ENCODE results near the gene RNGTT. TPM values are rescaled to one million over a fixed set of nuclear protein-coding genes. Genes with fewer than 3 reads are reported as not detected.
A peak's percentile ranks its signal among the peaks of the same experiment; 100 is the strongest.
"Not testable (repeated sequence)": the region's sequence is repeated elsewhere in the genome, so short reads cannot be mapped to it uniquely, and the experiment has no call there.

RNGTT gene
- total RNA-seq, 2 experiments from 2014 or later = 19.9 to 25.1 TPM

GRCh38 chr6:88764081-88764480, 199.3 kb downstream of the RNGTT start:
- Mint-ChIP-seq H3K36me3 (peaks cover 11% of the 10 kb centered on the region), H3K4me1 (peaks cover 1% of the 10 kb centered on the region), H3K9me3 (ENCODE audit: low read depth) (no peaks in the 10 kb centered on the region), H3K4me3 (no peak overlapping the region), H3K27me3 (no peaks in the 10 kb centered on the region), H3K27ac (no peak overlapping the region)
- DNase-seq = no peak
- CTCF ChIA-PET = no interaction called here
- ATAC-seq = no peak

DNA sequence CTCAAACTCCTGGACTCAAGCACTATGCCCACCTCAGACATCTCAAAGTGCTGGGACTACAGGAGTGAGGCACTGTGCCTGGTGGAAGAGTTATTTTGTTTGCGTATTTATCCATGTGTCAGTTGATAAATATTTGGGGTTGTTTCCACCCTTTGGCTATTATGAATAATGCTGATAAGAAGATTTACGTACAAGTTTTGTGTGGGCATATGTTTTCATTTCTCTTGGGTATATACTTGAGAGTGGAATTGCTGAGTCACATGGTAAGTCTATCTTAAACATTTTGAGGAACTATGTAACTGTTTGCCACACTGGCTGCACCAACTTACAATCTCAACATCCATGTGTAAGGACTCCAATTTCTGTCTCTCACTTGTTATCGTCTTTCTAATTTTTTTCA, 200.3 kb downstream of the RNGTT start:
- DNase-seq (no peak), ATAC-seq (no peak)
- H3K4me1 Mint-ChIP-seq = peaks cover 1% of the 10 kb centered on the region
- no peak overlapping the region for H3K27ac Mint-ChIP-seq
- H3K4me3 Mint-ChIP-seq = no peak overlapping the region
- no peaks in the 10 kb centered on the region for H3K9me3 Mint-ChIP-seq (ENCODE audit: low read depth)
- H3K36me3 Mint-ChIP-seq = peaks cover 13% of the 10 kb centered on the region
- CTCF ChIA-PET = no interaction called here
- H3K27me3 Mint-ChIP-seq = no peaks in the 10 kb centered on the region

DNA sequence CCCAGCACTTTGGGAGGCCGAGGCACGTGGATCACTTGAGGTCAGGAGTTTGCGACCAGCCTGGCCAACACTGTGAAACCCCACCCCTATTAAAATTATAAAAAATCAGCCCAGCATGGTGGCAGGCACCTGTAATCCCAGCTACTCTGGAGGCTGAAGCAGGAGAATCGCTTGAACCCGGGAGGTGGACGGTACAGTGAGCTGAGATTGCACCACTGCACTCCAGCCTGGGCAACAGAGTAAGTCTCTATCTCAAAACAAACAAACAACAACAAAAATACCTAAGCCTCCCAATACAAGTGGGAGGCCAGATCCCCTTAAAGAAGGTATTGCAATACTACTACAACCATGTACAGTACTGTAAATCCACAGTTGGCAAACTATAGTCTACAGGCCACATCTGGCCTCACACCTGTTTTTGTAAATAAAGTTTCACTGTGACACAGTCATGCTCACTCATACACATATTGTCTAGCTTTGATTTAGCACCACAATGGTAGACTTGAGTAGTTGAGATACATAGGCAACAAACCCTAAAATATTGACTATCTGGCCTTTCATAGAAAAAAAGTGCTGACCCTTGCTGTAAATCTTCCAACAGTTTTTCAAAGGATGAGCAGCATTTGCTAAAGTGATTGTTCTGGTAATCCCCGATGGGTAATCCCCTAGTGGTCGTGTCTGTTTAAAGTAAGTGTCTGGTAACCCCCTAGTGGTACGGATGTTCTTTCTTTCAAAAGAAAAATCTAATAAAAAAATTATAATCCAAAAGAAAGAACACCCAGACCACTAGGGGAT, 202.0 kb downstream of the RNGTT start:
- no peaks in the 10 kb centered on the region for H3K9me3 Mint-ChIP-seq (ENCODE audit: low read depth)
- ATAC-seq = no peak
- CTCF ChIA-PET = interaction anchor here (1.9 kb wide), 1 partner anchor 19 kb away, joined by 7 read pairs; no protein-coding TSS in a partner anchor
- no peak overlapping the region for H3K27ac Mint-ChIP-seq
- no peak overlapping the region for H3K4me3 Mint-ChIP-seq
- H3K36me3 Mint-ChIP-seq = peaks cover 13% of the 10 kb centered on the region
- H3K4me1 Mint-ChIP-seq = peaks cover 1% of the 10 kb centered on the region
- no peaks in the 10 kb centered on the region for H3K27me3 Mint-ChIP-seq
- no peak for DNase-seq

GRCh38 chr6:88760091-88760490, 203.3 kb downstream of the RNGTT start:
- no peak overlapping the region for H3K4me3 Mint-ChIP-seq
- peaks cover under 1% of the 10 kb centered on the region for H3K9me3 Mint-ChIP-seq (ENCODE audit: low read depth)
- H3K4me1 Mint-ChIP-seq = peaks cover 1% of the 10 kb centered on the region
- no peak overlapping the region for H3K27ac Mint-ChIP-seq
- H3K27me3 Mint-ChIP-seq = no peaks in the 10 kb centered on the region
- H3K36me3 Mint-ChIP-seq = peaks cover 18% of the 10 kb centered on the region
- CTCF ChIA-PET = interaction anchor here (1.2 to 1.9 kb wide), 3 partner anchors 8 to 87 kb away, joined by 3 to 7 read pairs (median 3); no protein-coding TSS in a partner anchor
- ATAC-seq (no peak), DNase-seq (no peak)

DNA sequence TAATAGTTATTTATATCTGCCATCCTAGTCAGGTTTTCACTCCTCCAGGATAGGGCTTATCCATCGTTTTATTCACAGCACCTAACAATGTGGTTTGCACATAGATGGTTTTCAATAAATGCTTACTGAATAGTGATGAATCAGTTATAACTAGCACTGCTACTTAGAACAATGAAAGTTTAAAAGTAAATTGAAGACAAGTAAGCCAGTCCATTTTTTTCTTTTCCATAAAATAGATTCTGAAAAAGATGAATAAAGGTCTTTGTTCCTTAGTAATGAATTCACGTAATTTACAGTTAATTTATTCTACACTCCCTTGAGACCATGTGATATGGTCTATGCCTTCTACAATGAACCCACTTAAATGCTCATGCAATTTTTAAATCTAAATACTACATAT, 212.5 kb downstream of the RNGTT start:
- no peak for DNase-seq
- ATAC-seq = no peak
- Mint-ChIP-seq H3K4me1 (no peaks in the 10 kb centered on the region), H3K9me3 (ENCODE audit: low read depth) (peaks cover 2% of the 10 kb centered on the region), H3K27ac (no peak overlapping the region), H3K27me3 (no peaks in the 10 kb centered on the region), H3K36me3 (peaks cover 17% of the 10 kb centered on the region), H3K4me3 (no peak overlapping the region)
- CTCF ChIA-PET = no interaction called here

- Mint-ChIP-seq H3K4me1 (no peaks in the 10 kb centered on the region), H3K4me3 (no peak overlapping the region), H3K9me3 (ENCODE audit: low read depth) (no peaks in the 10 kb centered on the region), H3K27me3 (no peaks in the 10 kb centered on the region), H3K27ac (no peak overlapping the region), H3K36me3 (peaks cover 12% of the 10 kb centered on the region)
- CTCF ChIA-PET = no interaction called here
- ATAC-seq = no peak
- no peak for DNase-seq
Observed at GRCh38 chr6:88749849-88750248, 213.6 kb downstream of the RNGTT start.

GRCh38 chr6:88748141-88748540, 215.3 kb downstream of the RNGTT start:
- Mint-ChIP-seq H3K27me3 (no peaks in the 10 kb centered on the region), H3K4me3 (no peak overlapping the region), H3K9me3 (ENCODE audit: low read depth) (no peaks in the 10 kb centered on the region), H3K27ac (no peak overlapping the region), H3K36me3 (peaks cover 4% of the 10 kb centered on the region), H3K4me1 (no peaks in the 10 kb centered on the region)
- DNase-seq = no peak
- CTCF ChIA-PET = no interaction called here
- no peak for ATAC-seq

DNA sequence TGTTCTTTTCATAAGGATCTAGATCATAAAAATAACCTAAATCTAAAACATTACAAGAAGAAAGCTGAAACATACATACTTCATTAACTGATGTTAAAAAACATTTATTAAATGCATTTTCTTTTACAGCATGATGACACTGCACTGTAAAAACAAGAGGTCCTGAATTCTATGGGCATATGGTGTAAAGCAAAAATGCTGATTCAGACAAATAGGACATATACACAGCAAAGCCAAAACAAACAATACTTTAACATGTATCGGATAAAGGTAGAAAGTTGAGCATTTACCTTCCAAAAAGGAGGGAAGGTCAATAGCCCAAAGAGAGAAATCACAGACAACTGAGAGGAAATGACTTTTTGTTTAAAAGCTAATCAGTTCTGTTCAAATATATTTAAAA, 221.5 kb downstream of the RNGTT start:
- ATAC-seq (no peak), DNase-seq (no peak)
- no peaks in the 10 kb centered on the region for H3K27me3 Mint-ChIP-seq
- CTCF ChIA-PET = no interaction called here
- peaks cover 5% of the 10 kb centered on the region for H3K9me3 Mint-ChIP-seq (ENCODE audit: low read depth)
- H3K4me3 Mint-ChIP-seq = no peak overlapping the region
- H3K36me3 Mint-ChIP-seq = peaks cover 22% of the 10 kb centered on the region
- no peak overlapping the region for H3K27ac Mint-ChIP-seq
- no peaks in the 10 kb centered on the region for H3K4me1 Mint-ChIP-seq

GRCh38 chr6:88741071-88741470, 222.3 kb downstream of the RNGTT start:
- Mint-ChIP-seq H3K36me3 (peaks cover 22% of the 10 kb centered on the region), H3K4me1 (no peaks in the 10 kb centered on the region), H3K27ac (no peak overlapping the region), H3K9me3 (ENCODE audit: low read depth) (peaks cover 5% of the 10 kb centered on the region), H3K4me3 (no peak overlapping the region), H3K27me3 (no peaks in the 10 kb centered on the region)
- ATAC-seq = no peak
- CTCF ChIA-PET = no interaction called here
- DNase-seq = no peak

DNA sequence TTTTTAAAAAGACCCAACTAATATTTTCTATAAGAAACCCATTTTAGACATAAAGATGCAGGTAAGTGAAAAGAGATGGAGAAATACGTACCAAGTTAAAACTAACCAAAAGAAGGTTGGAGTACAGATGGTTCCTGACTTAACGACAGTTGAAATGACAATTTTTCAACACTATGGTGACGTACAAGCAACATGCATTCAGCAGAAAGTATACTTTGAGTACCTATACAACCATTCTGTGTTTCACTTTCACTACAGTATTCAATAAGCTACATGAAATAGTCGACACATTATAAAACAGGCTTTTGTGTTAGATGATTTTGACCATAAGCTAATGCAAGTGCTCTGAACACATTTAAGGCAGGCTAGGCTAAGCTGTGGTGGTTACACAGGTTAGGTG, 228.9 kb downstream of the RNGTT start:
- Mint-ChIP-seq H3K27me3 (no peaks in the 10 kb centered on the region), H3K27ac (no peak overlapping the region), H3K4me3 (no peak overlapping the region), H3K9me3 (ENCODE audit: low read depth) (no peaks in the 10 kb centered on the region), H3K36me3 (peaks cover 29% of the 10 kb centered on the region), H3K4me1 (peaks cover 20% of the 10 kb centered on the region)
- CTCF ChIA-PET = no interaction called here
- ATAC-seq (peak; percentile 51), DNase-seq (no peak)

DNA sequence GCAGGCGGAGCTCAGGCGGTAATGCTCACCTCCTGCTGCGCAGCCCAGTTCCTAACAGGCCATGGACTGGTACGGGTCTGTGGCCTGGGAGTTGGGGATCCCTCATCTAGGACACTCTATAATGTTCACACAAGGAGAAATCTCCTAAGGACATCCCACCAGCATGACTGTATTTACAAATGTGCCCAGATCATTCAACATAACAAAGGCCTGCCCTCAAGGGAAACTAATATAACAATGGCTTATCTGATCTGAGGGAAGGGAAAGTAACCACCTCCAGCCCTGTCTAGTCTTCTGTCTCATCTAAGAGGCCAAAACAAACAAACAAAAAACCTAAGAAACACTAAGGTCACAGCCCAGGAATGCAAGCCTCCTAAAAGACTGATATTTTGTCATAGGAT, 232.8 kb downstream of the RNGTT start:
- no peak overlapping the region for H3K27ac Mint-ChIP-seq
- peaks cover 26% of the 10 kb centered on the region for H3K4me1 Mint-ChIP-seq
- peaks cover 22% of the 10 kb centered on the region for H3K36me3 Mint-ChIP-seq
- DNase-seq (no peak), ATAC-seq (no peak)
- H3K9me3 Mint-ChIP-seq (ENCODE audit: low read depth) = no peaks in the 10 kb centered on the region
- CTCF ChIA-PET = no interaction called here
- H3K4me3 Mint-ChIP-seq = no peak overlapping the region
- H3K27me3 Mint-ChIP-seq = no peaks in the 10 kb centered on the region

- Mint-ChIP-seq H3K4me1 (peaks cover 23% of the 10 kb centered on the region), H3K4me3 (no peak overlapping the region), H3K27ac (no peak overlapping the region), H3K27me3 (no peaks in the 10 kb centered on the region), H3K9me3 (ENCODE audit: low read depth) (no peaks in the 10 kb centered on the region), H3K36me3 (peaks cover 15% of the 10 kb centered on the region)
- ATAC-seq (no peak), DNase-seq (no peak)
- CTCF ChIA-PET = interaction anchor here (0.7 kb wide), 1 partner anchor 52 kb away, joined by 3 read pairs; no protein-coding TSS in a partner anchor
Observed at GRCh38 chr6:88728756-88729155, 234.7 kb downstream of the RNGTT start.

DNA sequence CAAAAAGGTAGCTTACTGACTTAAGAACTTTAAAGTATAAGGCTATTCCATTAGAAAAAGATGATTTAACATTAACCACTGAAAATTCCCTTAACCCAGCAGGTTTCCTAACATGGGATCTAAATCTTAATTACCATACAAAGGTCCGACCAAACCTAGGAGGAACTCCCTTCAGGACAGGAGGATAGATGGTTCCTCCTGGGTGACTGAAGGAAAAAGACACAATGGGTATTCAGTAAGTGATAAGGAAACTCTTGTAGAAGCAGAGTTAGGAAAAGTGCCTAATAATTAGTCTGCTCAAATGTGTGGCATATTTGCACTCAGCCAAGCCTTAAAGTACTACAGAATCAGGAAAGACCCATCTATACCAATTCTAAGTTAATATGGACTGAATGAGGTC, 237.0 kb downstream of the RNGTT start:
- ATAC-seq; H3K4me3 Mint-ChIP-seq; H3K27ac Mint-ChIP-seq; H3K27me3 Mint-ChIP-seq; CTCF ChIA-PET; H3K9me3 Mint-ChIP-seq (ENCODE audit: low read depth); H3K36me3 Mint-ChIP-seq; DNase-seq: not testable (repeated sequence)
- H3K4me1 Mint-ChIP-seq = peaks cover 12% of the 10 kb centered on the region

- no peak overlapping the region for H3K4me3 Mint-ChIP-seq
- no peaks in the 10 kb centered on the region for H3K9me3 Mint-ChIP-seq (ENCODE audit: low read depth)
- CTCF ChIA-PET = no interaction called here
- peaks cover 8% of the 10 kb centered on the region for H3K36me3 Mint-ChIP-seq
- no peaks in the 10 kb centered on the region for H3K27me3 Mint-ChIP-seq
- peaks cover 12% of the 10 kb centered on the region for H3K4me1 Mint-ChIP-seq
- H3K27ac Mint-ChIP-seq = no peak overlapping the region
- ATAC-seq = no peak
- no peak for DNase-seq
Observed at GRCh38 chr6:88725111-88725975, 238.1 kb downstream of the RNGTT start.
